Mammary epithelial cell (primary cell): Measurements from ENCODE around the gene AKT2.

Experiments used
- CTCF ChIP-seq, 2 donors: IDR thresholded peaks in 1 of 2; conservative IDR thresholded peaks in 1 of 2; 2 replicates each; pipeline ENCODE4 v1.5.1; 2011 to 2012; ENCODE audit warnings: inconsistent platforms in 2 of 2, low read length in 2 of 2, mild to moderate bottlenecking in 2 of 2, control low read depth in 1 of 2, low read depth in 1 of 2; ENCODE audit not compliant: insufficient read depth in 1 of 2; ENCODE audit errors: extremely low read depth in 1 of 2
- EZH2 ChIP-seq: IDR thresholded peaks from 2 replicates; pipeline ENCODE4 v1.6.1; 2012; ENCODE audit warnings: low read length, inconsistent platforms, borderline replicate concordance

- TF ChIP-seq CTCF (conservative IDR thresholded peaks at IDR 0.05 in 1 of 2, IDR thresholded peaks at IDR 0.05 in 1 of 2; ENCODE audit: extremely low read depth in 1 of 2, insufficient read depth in 1 of 2, low read depth in 1 of 2, low read length in 2 of 2): peak; percentile 75 to 85
- TF ChIP-seq EZH2: no peak
Observed at GRCh38 chr19:40221858-40222619, 63.1 kb downstream of the AKT2 start.
